Stomach (tissue), 4 donors: ENCODE measurements around the gene ZBTB7B.

Experiments
- EP300 ChIP-seq: sonication (generic); formaldehyde crosslinking; IDR thresholded peaks from one replicate; pipeline ENCODE4 v1.6.1; 2017; ENCODE audit warnings: antibody characterized with exemption
- POLR2A ChIP-seq, 4 donors: fragments of 450-650 bp; IDR thresholded peaks; one replicate each; pipeline ENCODE4 v1.6.1; 2016; ENCODE audit warnings: antibody characterized with exemption in 4 of 4, control low read depth in 2 of 4, mild to moderate bottlenecking in 1 of 4, moderate library complexity in 1 of 4

DNA sequence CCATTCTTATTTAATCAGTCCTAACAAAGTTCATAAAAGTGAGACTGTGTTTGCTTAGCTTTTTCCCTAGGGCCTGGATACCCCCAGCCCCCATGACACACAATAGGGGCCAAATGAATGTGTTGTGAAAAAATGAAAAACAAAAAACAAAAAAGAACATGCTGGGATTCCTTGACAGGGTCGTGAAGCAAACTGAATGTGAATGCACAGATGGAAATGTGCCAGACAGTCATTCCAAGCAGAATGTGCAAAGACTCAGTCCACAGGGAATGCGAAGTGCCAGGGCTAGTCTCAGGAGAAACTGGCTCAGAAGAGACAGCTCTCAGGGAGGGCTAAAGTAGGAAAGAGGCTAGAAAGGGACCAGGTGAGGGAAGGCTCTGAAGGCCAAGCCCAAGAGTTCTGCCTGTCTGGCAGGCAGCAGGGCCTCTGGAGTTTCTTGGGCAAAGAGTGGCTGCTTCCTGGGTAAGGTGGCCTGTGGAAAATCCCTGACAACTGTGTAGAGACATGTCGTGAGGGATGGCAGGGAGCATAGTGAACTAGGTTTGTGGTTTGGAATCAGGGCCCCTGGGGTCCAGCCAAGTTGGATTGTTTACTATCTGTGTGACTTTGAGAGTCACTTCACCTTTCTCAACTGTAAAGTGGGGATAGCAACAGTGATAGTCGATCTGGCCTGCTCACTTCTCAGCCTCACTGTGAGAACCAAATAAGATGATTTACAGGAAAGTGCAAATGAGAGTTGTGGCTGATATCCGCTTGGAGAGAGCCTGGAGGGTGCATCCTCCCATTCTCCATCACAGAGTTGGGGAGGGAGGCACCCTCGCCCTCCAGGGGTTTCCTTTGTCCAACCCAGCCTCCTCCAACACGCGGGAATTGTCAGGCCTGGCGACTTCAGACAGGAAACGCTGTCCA is 47.3 kb downstream of the ZBTB7B start:
- TF ChIP-seq POLR2A (IDR thresholded peaks at IDR 0.05) (no peak), EP300 (no peak)
